ENCODE measurements around the gene CLCN6. TPM values are rescaled to one million over a fixed set of nuclear protein-coding genes. Genes with fewer than 3 reads are reported as not detected.

CLCN6 gene
- total RNA-seq, 2 donors from 2014 or later = 7.0 to 23.7 TPM

DNA sequence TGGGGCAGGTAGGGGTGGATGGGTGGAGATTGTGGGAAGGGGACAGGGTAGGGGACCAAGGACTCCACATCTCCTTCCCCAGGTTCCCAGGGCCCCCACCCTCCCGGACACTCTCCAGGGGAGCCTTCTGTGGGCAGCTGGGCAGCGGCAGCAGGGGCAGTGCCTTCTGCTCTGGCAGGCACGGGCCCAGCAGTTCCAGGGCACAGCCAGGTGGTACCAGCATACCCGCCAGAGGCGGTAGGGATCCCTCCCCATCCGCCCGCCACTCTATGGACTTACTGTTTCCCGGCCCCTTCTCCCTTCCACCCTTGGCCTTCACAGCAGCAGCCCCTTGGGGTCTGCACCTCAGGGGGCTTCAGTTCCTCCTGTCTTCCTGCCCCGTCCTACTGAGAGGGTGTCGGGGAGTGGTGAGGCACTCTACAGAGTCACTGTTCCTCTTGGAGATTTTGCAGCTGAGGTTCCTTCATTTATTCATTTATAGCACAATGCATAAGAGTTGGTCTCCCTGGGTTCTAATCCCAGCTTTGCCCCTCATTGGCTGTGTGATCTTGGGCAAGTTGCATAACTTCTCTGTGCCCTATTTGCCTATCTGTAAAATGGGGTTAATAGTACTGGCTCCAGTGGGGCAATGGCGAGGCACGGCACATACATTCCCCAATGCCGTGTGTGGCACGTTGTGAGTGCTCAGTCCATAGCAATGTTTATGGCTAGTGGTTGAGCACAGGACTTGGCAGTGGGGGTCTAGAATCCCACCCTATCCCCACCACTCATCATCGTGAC lies 27.0 kb upstream of the CLCN6 start:
- intact Hi-C loops (cut with DNase I) = no loop called here
- H3K9me3 ChIP-seq = no peaks in the 10 kb centered on the region
- H3K4me1 ChIP-seq = no peaks in the 10 kb centered on the region
- ATAC-seq (no peak), DNase-seq (no peak)
- H3K36me3 ChIP-seq (replicated peaks in 1 of 2; ENCODE audit: insufficient read depth in 1 of 2, low read depth in 2 of 2) = no peaks in the 10 kb centered on the region
- H3K4me3 ChIP-seq = no peak overlapping the region
- TF ChIP-seq, protein P1, sequence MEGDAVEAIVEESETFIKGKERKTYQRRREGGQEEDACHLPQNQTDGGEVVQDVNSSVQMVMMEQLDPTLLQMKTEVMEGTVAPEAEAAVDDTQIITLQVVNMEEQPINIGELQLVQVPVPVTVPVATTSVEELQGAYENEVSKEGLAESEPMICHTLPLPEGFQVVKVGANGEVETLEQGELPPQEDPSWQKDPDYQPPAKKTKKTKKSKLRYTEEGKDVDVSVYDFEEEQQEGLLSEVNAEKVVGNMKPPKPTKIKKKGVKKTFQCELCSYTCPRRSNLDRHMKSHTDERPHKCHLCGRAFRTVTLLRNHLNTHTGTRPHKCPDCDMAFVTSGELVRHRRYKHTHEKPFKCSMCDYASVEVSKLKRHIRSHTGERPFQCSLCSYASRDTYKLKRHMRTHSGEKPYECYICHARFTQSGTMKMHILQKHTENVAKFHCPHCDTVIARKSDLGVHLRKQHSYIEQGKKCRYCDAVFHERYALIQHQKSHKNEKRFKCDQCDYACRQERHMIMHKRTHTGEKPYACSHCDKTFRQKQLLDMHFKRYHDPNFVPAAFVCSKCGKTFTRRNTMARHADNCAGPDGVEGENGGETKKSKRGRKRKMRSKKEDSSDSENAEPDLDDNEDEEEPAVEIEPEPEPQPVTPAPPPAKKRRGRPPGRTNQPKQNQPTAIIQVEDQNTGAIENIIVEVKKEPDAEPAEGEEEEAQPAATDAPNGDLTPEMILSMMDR (IDR thresholded peaks at IDR 0.05) = no peak
- TF ChIP-seq POLR2A (IDR thresholded peaks at IDR 0.05) = no peak
- WGBS, 2 donors = 91 to 95% methylated on average over 8 to 15 of the region's 15 CpGs
- H3K27me3 ChIP-seq = no peaks in the 10 kb centered on the region
- H3K27ac ChIP-seq = no peak overlapping the region

DNA sequence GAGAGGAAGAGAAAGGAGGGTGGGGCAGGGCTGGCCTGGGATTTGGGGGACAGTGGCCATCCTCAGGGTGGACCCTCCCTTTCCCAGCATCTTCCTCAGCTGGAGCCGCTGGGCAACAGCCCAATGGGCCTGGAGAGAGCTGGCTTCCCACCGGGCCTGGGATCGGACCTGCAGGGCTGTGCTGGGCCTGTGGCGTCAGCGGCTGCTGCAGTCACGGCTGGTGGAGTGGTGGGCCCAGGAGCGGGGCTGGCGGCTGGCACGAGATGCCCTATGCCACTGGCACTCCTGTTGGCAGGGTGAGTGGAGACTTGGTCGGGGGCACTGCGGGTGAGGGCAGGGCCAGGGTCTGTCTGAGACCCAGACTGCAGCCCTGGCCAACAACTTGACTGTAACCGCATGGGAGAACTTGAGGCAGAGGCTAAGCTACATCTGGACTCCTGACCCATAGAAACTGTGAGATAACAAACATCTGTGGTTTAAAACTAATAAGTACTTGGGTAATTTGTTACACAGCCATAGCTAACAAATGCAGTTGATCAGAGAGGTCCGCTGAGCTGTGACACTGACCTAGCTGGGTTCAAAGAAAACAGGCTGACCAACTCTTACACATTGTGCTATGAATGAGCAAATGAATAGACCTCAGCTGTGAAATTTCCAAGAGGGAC lies 26.1 kb upstream of the CLCN6 start:
- ATAC-seq (no peak), DNase-seq (no peak)
- Histone ChIP-seq H3K4me1 (peaks cover 6% of the 10 kb centered on the region), H3K27ac (no peak overlapping the region), H3K9me3 (no peaks in the 10 kb centered on the region), H3K4me3 (no peak overlapping the region), H3K36me3 (replicated peaks in 1 of 2; ENCODE audit: insufficient read depth in 1 of 2, low read depth in 2 of 2) (no peaks in the 10 kb centered on the region), H3K27me3 (no peaks in the 10 kb centered on the region)
- intact Hi-C loops (cut with DNase I) = no loop called here
- no peak for TF ChIP-seq POLR2A (IDR thresholded peaks at IDR 0.05)
- TF ChIP-seq, protein P1 (IDR thresholded peaks at IDR 0.05) = no peak
- 75 to 100% methylated on average over 2 to 9 of the region's 13 CpGs for WGBS, 2 donors

DNA sequence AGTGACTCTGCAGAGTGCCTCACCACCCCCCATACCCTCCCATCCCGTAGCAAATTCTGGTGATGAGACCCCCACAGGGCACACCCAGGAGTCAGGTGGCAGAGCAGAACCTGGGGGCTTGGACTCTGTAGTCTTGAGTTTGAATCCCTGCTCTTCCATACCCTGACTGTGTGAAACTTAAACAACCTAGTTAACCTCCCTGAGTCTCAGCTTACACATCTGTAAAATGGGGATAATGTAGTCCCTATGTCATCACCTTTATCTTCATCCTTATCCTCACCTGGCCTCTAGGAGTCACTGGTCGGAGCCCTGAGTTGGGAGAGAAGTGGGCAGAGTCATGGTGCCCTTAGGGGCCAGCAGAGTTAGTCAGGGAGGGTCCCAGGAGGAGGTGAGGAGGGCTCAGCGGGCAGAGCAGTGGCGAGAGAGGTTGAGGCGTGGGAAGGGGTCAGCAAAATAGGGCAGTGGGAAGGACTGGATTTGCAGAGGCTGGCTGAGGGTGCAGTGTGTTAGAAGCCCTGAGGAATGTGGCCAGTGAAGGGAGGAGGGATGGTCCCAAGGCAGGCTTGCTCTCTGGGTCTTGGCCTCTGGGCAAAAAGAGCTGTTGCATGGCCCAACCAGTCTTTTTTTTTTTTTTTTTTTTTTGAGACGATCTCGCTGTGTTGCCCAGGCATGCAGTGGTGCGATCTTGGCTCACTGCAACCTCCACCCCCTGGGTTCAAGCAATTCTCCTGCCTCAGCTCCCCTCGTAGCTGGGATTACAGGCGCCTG lies 25.4 kb upstream of the CLCN6 start:
- H3K4me3 ChIP-seq = no peak overlapping the region
- peaks cover 12% of the 10 kb centered on the region for H3K4me1 ChIP-seq
- H3K9me3 ChIP-seq = no peaks in the 10 kb centered on the region
- H3K27me3 ChIP-seq = no peaks in the 10 kb centered on the region
- DNase-seq (no peak), ATAC-seq (no peak)
- intact Hi-C loops (cut with DNase I) = no loop called here
- WGBS, 2 donors = 77 to 88% methylated on average over 9 to 10 of the region's 10 CpGs
- no peaks in the 10 kb centered on the region for H3K36me3 ChIP-seq (replicated peaks in 1 of 2; ENCODE audit: insufficient read depth in 1 of 2, low read depth in 2 of 2)
- TF ChIP-seq, protein P1 (IDR thresholded peaks at IDR 0.05) = no peak
- TF ChIP-seq POLR2A (IDR thresholded peaks at IDR 0.05) = no peak
- no peak overlapping the region for H3K27ac ChIP-seq

DNA sequence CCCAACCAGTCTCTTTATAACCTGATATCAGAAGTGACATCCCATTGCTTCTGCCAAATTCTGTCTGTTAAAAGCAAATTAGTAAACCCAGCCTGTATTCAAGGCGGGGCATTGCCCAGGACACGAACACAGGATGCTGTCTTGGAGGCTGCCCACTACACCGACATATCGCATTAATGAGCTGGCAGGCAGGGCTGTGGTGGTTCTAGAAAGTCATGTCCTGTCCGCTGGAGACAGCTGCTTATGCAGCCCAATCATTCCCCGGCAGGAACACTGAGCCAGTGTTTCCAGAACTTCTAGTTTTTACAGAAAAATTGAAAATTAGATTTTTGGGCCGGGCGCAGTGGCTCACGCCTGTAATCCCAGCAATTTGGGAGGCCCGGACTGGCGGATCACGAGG lies 24.7 kb upstream of the CLCN6 start:
- Histone ChIP-seq H3K9me3 (no peaks in the 10 kb centered on the region), H3K27ac (no peak overlapping the region), H3K4me3 (no peak overlapping the region), H3K4me1 (peaks cover 12% of the 10 kb centered on the region), H3K36me3 (replicated peaks in 1 of 2; ENCODE audit: insufficient read depth in 1 of 2, low read depth in 2 of 2) (no peaks in the 10 kb centered on the region), H3K27me3 (no peaks in the 10 kb centered on the region)
- ATAC-seq (no peak), DNase-seq (no peak)
- TF ChIP-seq, protein P1 (IDR thresholded peaks at IDR 0.05) = no peak
- TF ChIP-seq POLR2A (IDR thresholded peaks at IDR 0.05) = no peak
- 83 to 94% methylated on average over 10 to 12 of the region's 12 CpGs for WGBS, 2 donors
- intact Hi-C loops (cut with DNase I) = no loop called here

Data from body of pancreas (tissue), 4 donors.